Measurements from ENCODE around the gene F13A1. TPM values are rescaled to one million over a fixed set of nuclear protein-coding genes. Genes with fewer than 3 reads are reported as not detected.

F13A1 gene
- total and polyA plus RNA-seq, 2 of the 8 experiments (the other 6 are each of a cell fraction or from before 2014, with no cell fraction given), result 0.57 to 1.5 TPM

DNA sequence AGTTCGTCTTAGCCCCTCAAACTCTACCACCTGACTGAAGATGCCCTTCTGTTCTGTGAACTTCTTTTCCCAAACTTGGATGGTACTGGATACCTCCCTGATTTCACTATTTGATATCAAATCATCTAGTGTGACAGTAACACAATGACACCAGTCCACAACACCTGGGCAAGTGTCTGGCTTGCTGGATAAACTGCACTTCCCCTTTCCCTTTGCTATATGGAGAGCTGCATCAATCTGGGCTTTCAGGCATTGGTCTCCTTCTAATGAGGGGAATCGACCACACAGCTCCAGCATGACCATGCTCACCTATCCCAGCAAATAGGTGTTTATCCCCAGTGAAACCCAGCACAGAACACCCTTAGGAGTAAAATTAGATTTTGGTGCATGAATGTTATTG lies 3.1 kb downstream of the F13A1 start (continued):
- TF ChIP-seq MAFK (IDR thresholded peaks at IDR 0.05; ENCODE audit: low read depth, low read length), result no peak
- TF ChIP-seq, protein P1, sequence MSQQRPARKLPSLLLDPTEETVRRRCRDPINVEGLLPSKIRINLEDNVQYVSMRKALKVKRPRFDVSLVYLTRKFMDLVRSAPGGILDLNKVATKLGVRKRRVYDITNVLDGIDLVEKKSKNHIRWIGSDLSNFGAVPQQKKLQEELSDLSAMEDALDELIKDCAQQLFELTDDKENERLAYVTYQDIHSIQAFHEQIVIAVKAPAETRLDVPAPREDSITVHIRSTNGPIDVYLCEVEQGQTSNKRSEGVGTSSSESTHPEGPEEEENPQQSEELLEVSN (IDR thresholded peaks at IDR 0.05), result no peak
- no peak for TF ChIP-seq CHD1 (IDR thresholded peaks at IDR 0.05; ENCODE audit: low read depth, low read length)
- no peak for TF ChIP-seq EP300 (IDR thresholded peaks at IDR 0.05; ENCODE audit: borderline replicate concordance in 1 of 2, low read depth in 2 of 2, low read length in 2 of 2)
- TF ChIP-seq CHD2 (IDR thresholded peaks at IDR 0.05; ENCODE audit: low read length), result no peak
- TF ChIP-seq CREB1 (IDR thresholded peaks at IDR 0.05), result no peak
- no peak for TF ChIP-seq GTF2F1 (IDR thresholded peaks at IDR 0.05; ENCODE audit: borderline replicate concordance, low read depth, low read length)
- no peak for TF ChIP-seq USF2 (IDR thresholded peaks at IDR 0.05; ENCODE audit: low read length)

Measured in H1 (cell line).